CD1c-positive myeloid dendritic cell (primary cell): ENCODE measurements around the gene TRPM8.

Source experiments
- DNase-seq: peaks from one replicate; pipeline ENCODE4 v3.0.0-alpha.2; 2016; ENCODE audit errors: extremely low spot score

TRPM8 gene

DNA sequence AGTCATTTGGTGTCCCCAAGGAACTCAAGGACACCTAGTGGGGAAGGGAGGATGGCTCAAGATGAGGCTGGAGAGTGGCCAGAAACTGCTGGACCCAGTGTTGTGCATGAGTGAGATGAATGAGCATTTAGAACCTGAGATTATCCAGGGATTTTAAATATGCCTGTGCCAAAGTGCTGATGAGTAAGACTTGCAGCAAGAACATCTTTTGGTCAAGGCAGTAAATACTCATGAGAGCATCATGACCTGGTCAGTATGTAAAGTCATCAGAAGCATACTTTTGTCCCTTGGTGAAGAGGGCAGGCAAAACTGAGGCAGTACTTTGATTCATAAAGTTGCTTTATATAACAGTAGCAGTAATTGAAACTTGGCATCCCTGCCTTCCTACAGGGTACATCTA is 130.2 kb downstream of the TRPM8 start:
- no peak for DNase-seq

DNA sequence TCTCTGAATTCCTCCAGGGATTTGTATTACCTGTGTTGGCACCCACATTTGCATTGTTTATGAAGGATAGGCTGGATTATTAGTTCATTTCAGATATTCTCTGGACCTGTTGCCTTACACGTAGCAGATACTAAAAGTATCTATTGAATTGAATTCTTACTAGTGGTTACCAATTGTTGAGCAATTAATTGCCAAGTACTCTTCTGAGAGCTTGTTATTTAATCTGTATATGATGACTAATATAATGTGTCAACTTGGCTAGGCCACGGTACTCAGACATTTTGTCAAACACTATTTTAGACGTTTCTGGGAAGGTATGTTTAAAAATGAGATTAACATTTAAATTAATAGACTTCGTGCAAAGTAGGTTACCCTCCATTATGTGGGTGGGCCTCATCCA is 130.9 kb downstream of the TRPM8 start:
- DNase-seq = no peak

DNA sequence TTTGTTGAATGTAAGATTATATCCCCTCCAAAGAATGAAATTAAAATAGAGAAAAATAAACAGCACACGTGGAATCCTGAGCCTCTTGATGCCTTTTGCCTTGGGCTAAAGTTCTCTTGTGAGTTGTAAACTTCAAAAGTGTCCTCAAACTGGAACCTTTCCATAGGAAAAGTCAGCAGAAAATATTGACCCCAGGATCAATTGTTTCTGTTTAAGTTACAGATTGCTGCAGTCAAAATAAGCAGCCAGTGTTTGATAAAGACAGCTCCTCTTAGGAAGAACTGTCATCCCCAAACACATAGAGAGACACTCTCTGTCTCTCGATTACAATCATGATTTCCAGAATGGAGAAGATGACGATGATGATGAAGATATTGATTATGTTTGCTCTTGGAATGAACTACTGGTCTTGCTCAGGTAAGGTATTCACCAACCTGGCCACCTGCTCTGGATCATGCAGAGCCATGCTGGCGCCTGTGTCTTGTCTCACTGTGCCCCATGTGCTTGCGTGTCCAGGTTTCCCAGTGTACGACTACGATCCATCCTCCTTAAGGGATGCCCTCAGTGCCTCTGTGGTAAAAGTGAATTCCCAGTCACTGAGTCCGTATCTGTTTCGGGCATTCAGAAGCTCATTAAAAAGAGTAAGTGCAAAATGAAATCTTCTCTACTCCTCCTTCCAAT is 133.4 kb downstream of the TRPM8 start, which contains the start of gene SPP2:
Gene SPP2 (plus strand): TSS at position 248 of the 681 bp plus-strand sequence. CDS start 85 bp downstream, at position 333.
- no peak for DNase-seq

DNA sequence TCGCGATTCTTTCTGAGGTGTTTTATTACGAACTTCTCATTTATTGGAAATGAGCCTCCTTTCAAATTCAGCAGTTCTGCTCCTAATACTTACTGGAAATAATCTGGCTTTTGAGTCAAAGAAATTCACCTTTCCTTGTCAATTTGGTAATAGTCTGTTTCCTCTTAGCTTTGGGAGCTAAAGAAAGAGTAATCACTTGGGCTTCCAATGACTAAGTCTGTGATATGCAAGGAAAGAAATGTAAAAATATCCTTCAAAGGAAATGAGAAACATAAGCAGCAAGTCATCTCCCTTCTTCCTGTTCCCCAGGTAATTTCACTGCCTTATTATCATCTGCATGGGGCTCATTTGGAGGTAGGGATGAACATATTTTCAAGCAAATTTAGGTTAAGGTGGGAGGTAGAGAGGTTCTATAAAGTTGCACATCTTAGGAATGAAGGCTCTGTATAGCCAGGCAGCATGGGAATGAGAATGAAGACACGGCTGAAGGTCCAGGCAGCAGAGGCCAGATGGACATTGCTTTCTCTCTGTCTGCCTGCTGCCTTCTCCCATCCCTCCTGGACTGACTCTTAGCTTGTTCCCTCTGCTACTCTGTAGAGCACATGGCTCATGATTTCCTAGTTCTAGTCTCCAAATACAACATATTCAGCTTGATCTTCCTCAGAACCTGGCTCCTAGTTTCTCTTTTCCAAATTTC is 134.3 kb downstream of the TRPM8 start:
- DNase-seq = no peak

DNA sequence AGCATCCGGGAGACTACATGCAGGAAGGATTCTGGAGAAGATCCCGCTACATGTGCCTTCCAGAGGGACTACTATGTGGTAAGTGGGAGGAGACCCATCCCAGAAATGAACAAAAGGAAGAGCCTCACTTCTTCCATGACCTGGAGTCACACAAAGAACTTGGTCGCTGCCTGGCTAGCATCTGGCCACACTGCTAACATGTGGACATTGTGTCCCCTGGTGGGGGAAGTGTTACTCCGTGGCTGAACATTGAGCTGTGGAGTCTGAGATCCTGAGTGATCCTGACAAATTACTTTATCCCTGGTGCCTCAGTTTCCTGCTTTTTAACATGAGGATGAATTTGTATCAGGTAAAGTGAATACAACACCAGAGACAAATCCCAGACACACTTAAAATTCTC is 141.7 kb downstream of the TRPM8 start:
- no peak for DNase-seq

DNA sequence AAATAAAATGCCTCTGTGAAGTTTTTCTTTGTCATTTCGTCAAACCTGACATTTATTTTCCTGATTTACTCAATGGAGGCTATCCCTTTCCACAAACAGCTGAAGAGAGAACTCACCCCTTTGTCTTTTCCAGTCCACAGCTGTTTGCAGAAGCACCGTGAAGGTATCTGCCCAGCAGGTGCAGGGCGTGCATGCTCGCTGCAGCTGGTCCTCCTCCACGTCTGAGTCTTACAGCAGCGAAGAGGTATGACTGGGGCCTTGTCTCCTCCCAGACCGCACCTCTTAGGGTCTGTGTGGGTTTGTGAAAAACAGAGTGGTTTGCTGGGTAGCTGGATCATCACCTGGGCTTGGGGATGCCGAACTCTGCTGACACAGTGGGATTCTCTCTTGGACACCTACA is 143.1 kb downstream of the TRPM8 start:
- no peak for DNase-seq

GRCh38 chr2:234061624-234062257 is 144.6 kb downstream of the TRPM8 start:
- DNase-seq = no peak

DNA sequence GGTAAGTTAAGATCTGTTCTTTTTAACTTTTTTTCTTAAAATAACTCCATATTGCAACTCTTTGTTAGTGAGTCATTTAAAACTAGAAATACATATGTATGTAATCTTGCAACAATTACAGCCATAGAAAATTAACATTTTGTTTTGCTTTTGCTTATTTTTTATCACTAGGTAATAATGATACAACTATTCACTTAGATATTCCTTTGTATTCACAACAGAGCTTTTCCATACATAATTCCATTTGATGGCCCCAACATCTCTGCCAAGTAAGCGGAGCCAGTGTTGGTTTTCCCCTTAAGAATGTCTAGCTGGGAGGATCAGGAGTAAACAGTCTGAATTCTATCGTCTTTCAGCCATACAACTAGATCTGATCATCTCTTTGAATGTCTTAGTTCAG is 149.4 kb downstream of the TRPM8 start:
- no peak for DNase-seq
